Osteoblast (primary cell): ENCODE data around the gene PLCG1. TPM values are rescaled to one million over a fixed set of nuclear protein-coding genes. Genes with fewer than 3 reads are reported as not detected.
"Not testable (repeated sequence)": the region's sequence is repeated elsewhere in the genome, so short reads cannot be mapped to it uniquely, and the experiment has no call there.

Experiments used
- DNase-seq: peaks from one replicate; pipeline ENCODE4 v3.0.0; 2011; ENCODE audit warnings: low spot score, mixed read lengths; ENCODE audit not compliant: insufficient read length; ENCODE audit errors: missing footprints
- H2AFZ ChIP-seq: 2 replicates; pipeline ENCODE4 v1.6.0; 2011; ENCODE audit warnings: mild to moderate bottlenecking, low read length
- H3K27ac ChIP-seq: 2 replicates; pipeline ENCODE4 v1.5.1; 2011; ENCODE audit warnings: mild to moderate bottlenecking, low read depth, low read length, moderate library complexity
- H3K27me3 ChIP-seq: 2 replicates; pipeline ENCODE4 v1.6.0; 2012; ENCODE audit warnings: mild to moderate bottlenecking, control low read depth, inconsistent platforms, low read length, moderate library complexity; ENCODE audit not compliant: insufficient read depth
- H3K36me3 ChIP-seq: 2 replicates; pipeline ENCODE4 v1.5.1; 2011; ENCODE audit warnings: mild to moderate bottlenecking, low read length, control low read depth, moderate library complexity; ENCODE audit not compliant: insufficient read depth
- H3K4me1 ChIP-seq: 2 replicates; pipeline ENCODE4 v1.5.1; 2011; ENCODE audit warnings: mild to moderate bottlenecking, low read length, control low read depth, moderate library complexity; ENCODE audit not compliant: insufficient read depth
- H3K4me2 ChIP-seq: 2 replicates; pipeline ENCODE4 v1.6.0; 2011; ENCODE audit warnings: mild to moderate bottlenecking, low read length; ENCODE audit not compliant: insufficient read depth
- H3K4me3 ChIP-seq: fragments of 200-600 bp; sonication (generic); 3 replicates; pipeline ENCODE4 v1.5.1; 2012; ENCODE audit warnings: mild to moderate bottlenecking, low read length, inconsistent platforms; ENCODE audit not compliant: insufficient read depth
- H3K79me2 ChIP-seq: 2 replicates; pipeline ENCODE4 v1.6.0; 2012; ENCODE audit warnings: mild to moderate bottlenecking, low read length, control low read depth, inconsistent platforms; ENCODE audit not compliant: insufficient read depth
- H3K9me3 ChIP-seq: 2 replicates; pipeline ENCODE4 v1.5.1; 2011; ENCODE audit warnings: low read depth, low read length, control low read depth
- H4K20me1 ChIP-seq: 2 replicates; pipeline ENCODE4 v1.6.0; 2012; ENCODE audit warnings: mild to moderate bottlenecking, low read length, control low read depth; ENCODE audit not compliant: insufficient read depth
- total RNA-seq: library from RNA; depleted of rRNA; stranded (reverse); fragments of >200 nt; gene quantifications from 2 replicates; pipeline ENCODE4 v1.2.3, GENCODE V29; 2012
- TF ChIP-seq, protein P1 (sequence below): IDR thresholded peaks from 2 replicates; pipeline ENCODE4 v1.5.1; 2011; ENCODE audit warnings: mild to moderate bottlenecking, low read depth, low read length, moderate library complexity; ENCODE audit errors: extremely low read depth

The PLCG1 gene
- total RNA-seq, 1 donor: 72.4 TPM

DNA sequence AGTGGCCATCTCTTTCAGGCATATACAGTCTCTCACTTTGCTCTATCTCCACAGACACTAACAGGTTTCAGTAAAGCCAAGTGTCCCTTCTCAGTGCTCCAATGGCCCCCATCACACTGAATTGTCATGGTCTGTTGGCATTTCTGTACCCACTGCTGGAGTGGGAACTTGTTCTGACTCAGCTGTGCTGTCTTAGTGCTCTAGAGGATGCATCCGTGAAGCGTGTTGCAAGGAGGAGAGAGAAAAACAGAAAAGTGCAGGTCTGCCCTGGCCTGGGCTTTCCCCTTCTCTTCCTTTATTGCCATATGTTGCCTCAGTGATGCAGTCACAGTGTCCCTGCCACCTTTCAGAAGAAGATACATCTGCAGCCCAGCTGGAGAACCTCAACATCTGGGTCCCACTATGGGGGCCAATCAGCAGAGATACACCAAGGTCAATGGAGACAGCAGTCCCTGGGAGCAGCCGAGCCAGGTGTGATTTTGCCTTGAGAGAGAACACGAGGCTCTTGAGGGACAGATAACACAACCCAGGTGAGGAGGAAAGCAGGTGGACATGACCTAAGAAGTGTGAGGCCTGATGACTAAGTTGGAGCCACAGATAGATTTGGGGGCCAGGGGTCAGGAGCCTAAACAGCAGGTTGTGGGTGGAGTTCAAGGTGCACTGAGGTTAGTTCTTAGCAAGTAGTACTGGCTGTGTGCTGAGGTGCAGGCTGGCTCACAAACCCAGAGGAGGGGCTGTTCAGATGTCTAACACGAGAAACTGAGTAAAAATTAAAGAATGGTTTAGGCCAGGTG lies 5.6 kb upstream of the PLCG1 start:
- Histone ChIP-seq H3K4me2 (no peak overlapping the region), H4K20me1 (no peaks in the 10 kb centered on the region), H2AFZ (no peak overlapping the region), H3K27ac (no peak overlapping the region), H3K79me2 (peaks cover under 1% of the 10 kb centered on the region), H3K27me3 (no peaks in the 10 kb centered on the region), H3K36me3 (no peaks in the 10 kb centered on the region), H3K4me1 (no peaks in the 10 kb centered on the region), H3K9me3 (no peaks in the 10 kb centered on the region), H3K4me3 (no peak overlapping the region)
- no peak for DNase-seq
- TF ChIP-seq, protein P1, sequence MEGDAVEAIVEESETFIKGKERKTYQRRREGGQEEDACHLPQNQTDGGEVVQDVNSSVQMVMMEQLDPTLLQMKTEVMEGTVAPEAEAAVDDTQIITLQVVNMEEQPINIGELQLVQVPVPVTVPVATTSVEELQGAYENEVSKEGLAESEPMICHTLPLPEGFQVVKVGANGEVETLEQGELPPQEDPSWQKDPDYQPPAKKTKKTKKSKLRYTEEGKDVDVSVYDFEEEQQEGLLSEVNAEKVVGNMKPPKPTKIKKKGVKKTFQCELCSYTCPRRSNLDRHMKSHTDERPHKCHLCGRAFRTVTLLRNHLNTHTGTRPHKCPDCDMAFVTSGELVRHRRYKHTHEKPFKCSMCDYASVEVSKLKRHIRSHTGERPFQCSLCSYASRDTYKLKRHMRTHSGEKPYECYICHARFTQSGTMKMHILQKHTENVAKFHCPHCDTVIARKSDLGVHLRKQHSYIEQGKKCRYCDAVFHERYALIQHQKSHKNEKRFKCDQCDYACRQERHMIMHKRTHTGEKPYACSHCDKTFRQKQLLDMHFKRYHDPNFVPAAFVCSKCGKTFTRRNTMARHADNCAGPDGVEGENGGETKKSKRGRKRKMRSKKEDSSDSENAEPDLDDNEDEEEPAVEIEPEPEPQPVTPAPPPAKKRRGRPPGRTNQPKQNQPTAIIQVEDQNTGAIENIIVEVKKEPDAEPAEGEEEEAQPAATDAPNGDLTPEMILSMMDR: no peak

DNA sequence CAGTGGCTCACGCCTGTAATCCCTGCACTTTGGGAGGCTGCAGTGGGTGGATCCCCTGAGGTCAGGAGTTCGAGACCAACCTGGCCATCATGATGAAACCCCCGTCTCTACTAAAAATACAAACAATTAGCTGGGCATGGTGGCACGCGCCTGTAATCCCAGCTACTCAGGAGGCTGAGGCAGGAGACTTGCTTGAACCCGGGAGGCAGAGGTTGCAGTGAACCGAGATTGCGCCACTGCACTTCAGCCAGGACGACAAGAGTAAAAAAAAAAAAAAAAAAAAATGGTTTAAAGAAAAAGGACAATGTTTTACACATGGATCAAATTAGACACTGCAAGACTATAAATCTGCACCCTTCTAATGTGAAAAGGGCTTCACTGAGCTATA lies 5.0 kb upstream of the PLCG1 start:
- H3K36me3 ChIP-seq, H3K79me2 ChIP-seq, H4K20me1 ChIP-seq, H3K9me3 ChIP-seq, H3K4me3 ChIP-seq, H3K4me1 ChIP-seq, H3K27ac ChIP-seq, H3K27me3 ChIP-seq, DNase-seq, H2AFZ ChIP-seq, H3K4me2 ChIP-seq: not testable (repeated sequence)

DNA sequence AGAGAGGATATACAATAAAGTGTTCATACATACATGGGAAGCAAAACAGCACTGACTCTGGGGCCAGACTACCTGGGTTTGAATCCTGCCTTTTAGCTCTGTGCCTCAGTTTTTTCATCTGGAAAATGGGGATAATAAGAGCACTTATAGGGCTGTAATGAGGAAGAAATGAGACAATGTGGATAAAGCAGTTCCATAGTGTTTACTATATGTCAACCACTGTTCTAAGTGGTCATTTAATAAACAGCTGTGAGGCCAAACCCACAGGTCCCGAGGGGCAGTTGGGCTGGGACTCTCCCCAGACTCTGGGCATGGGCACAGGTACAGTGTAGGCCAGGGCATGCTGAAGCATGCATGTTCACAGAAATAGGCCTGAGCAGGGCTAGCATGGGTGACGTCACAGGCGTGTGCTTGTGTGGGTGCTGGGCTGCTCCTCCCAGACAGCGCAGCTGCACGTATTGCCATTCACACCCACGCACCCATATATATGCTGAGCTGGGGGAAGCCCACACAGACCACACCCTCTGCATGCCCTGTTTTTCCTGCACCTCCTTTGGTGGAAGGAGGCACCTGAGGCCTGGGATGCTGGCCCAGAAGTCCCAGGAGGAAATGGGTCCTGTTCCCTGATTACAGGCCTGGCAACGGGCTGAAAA lies 3.5 kb upstream of the PLCG1 start:
- Histone ChIP-seq H3K9me3 (no peaks in the 10 kb centered on the region), H3K4me2 (no peak overlapping the region), H3K79me2 (peaks cover 19% of the 10 kb centered on the region), H4K20me1 (peaks cover 7% of the 10 kb centered on the region), H3K27me3 (no peaks in the 10 kb centered on the region), H3K36me3 (no peaks in the 10 kb centered on the region), H2AFZ (no peak overlapping the region), H3K4me3 (no peak overlapping the region), H3K4me1 (no peaks in the 10 kb centered on the region), H3K27ac (no peak overlapping the region)
- peak; percentile 88 for DNase-seq
- TF ChIP-seq, protein P1: no peak

DNA sequence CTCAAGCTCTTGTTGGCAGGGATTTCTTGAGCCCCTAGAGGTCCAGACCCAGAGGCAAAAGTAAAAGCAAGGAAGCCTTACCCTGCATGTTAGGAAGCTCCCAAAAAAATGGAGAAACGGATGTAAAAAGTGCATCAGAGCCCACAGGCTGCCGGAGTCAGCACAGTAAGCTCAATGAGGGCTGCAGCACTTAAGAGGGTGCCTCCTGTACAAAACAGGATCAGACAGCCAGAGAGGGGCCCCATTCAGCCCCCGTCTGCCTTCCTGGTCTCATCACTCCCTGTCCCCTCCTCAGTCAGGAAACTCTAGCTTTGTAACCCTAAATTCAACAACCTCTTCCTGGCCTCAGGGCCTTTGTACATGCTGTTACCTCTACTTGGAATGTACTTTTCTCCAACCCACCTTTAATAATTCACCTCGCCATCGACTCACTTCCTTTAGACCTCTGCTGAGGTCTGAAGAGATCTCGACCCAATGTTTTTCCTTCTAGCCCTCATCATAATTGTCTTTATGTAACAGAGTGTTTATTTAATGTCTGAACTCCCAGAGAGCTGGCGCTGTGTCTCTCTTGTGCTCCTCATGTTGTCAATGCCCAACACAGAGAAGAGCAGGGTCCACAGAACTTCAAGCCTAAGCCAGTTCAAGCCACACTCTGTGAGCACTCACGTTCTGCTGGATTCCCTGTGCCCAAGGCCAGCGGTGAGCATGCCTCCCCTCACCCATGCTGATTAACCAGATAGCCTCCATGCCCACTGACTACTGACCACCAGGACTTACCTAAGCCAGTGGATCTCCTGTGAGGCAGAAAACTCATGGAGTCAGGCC lies 2.8 kb upstream of the PLCG1 start:
- Histone ChIP-seq H3K9me3 (no peaks in the 10 kb centered on the region), H2AFZ (no peak overlapping the region), H3K4me1 (peaks cover 7% of the 10 kb centered on the region), H3K36me3 (no peaks in the 10 kb centered on the region), H3K27me3 (no peaks in the 10 kb centered on the region), H3K27ac (no peak overlapping the region), H4K20me1 (peaks cover 13% of the 10 kb centered on the region), H3K79me2 (peaks cover 27% of the 10 kb centered on the region), H3K4me2 (no peak overlapping the region), H3K4me3 (no peak overlapping the region)
- no peak for DNase-seq
- TF ChIP-seq, protein P1: no peak
